Gastrocnemius medialis (tissue), 4 donors: ENCODE data around the gene POU5F1. TPM values are rescaled to one million over a fixed set of nuclear protein-coding genes. Genes with fewer than 3 reads are reported as not detected.

Experiments
- ATAC-seq, 2 donors: fragments of 150-250 bp; one replicate each; pipeline ENCODE4 v1.9.1; 2016
- DNase-seq, 2 donors: peaks; one replicate each; pipeline ENCODE4 v3.0.0-alpha.2; 2019
- H3K27ac ChIP-seq, 4 donors: fragments of 200-600 bp; sonication (generic); 1 replicate in 1 of 4; 2 replicates in 3 of 4; pipeline ENCODE4 v1.5.1; 2016 to 2018; ENCODE audit warnings: mild to moderate bottlenecking in 2 of 4, moderate library complexity in 1 of 4
- H3K27me3 ChIP-seq, 3 donors: fragments of 200-600 bp; sonication (generic) in 2 of 3; 1 replicate in 1 of 3; 2 replicates in 2 of 3; pipeline versions ENCODE4 v1.5.1 to v1.6.0; 2016 to 2019; ENCODE audit warnings: mild to moderate bottlenecking in 1 of 3, moderate library complexity in 1 of 3
- H3K36me3 ChIP-seq, 2 donors: fragments of 200-600 bp; sonication (generic) in 1 of 2; one replicate each; pipeline ENCODE4 v1.5.1; 2017 to 2018
- H3K4me1 ChIP-seq, 2 donors: fragments of 200-600 bp; sonication (generic) in 1 of 2; one replicate each; pipeline ENCODE4 v1.5.1; 2016 to 2017; ENCODE audit warnings: mild to moderate bottlenecking in 2 of 2
- H3K4me3 ChIP-seq, 4 donors: fragments of 200-600 bp; sonication (generic) in 3 of 4; 1 replicate in 1 of 4; 2 replicates in 3 of 4; pipeline ENCODE4 v1.5.1; 2016 to 2019; ENCODE audit warnings: mild to moderate bottlenecking in 2 of 4
- H3K9me3 ChIP-seq, 3 donors: fragments of 200-600 bp; sonication (generic) in 2 of 3; 1 replicate in 1 of 3; 2 replicates in 2 of 3; pipeline ENCODE4 v1.5.1; 2016 to 2019
- POLR2A ChIP-seq, 2 donors: fragments of 450-650 bp; IDR thresholded peaks; one replicate each; pipeline ENCODE4 v1.6.1; 2017; ENCODE audit warnings: antibody characterized with exemption in 2 of 2, mild to moderate bottlenecking in 2 of 2, moderate library complexity in 2 of 2
- in situ Hi-C, 4 donors: fragments of 200-750 bp; cut with MboI; loops; one replicate each; pipeline versions ENCODE4 v1.15.0 to v1.8.0; 2017; ENCODE audit warnings: low sequenced_read_pairs in 4 of 4
- intact Hi-C: fragments of 100-400 bp; cut with DNase I; formaldehyde crosslinking; loops from one replicate; pipeline ENCODE4 v1.15.1; 2023; ENCODE audit warnings: low total_unique reads
- total RNA-seq, 4 donors: library from RNA; depleted of rRNA; stranded (reverse); fragments of >200 nt; gene quantifications; one replicate each; pipeline versions ENCODE4 v1.1.0 to v1.2.3, GENCODE V29; 2016
- TF ChIP-seq, protein P1 (sequence below), 5 experiments: fragments of 450-650 bp in 3 of 5; fragments of 200-600 bp in 2 of 5; sonication (generic) in 2 of 5; IDR thresholded peaks in 4 of 5; conservative IDR thresholded peaks in 1 of 5; 1 replicate in 4 of 5; 2 replicates in 1 of 5; pipeline ENCODE4 v1.5.1; 2016 to 2019; ENCODE audit warnings: antibody characterized with exemption in 5 of 5, mild to moderate bottlenecking in 3 of 5, moderate library complexity in 3 of 5

POU5F1 gene
- total RNA-seq, 4 donors from 2014 or later, result not detected

DNA sequence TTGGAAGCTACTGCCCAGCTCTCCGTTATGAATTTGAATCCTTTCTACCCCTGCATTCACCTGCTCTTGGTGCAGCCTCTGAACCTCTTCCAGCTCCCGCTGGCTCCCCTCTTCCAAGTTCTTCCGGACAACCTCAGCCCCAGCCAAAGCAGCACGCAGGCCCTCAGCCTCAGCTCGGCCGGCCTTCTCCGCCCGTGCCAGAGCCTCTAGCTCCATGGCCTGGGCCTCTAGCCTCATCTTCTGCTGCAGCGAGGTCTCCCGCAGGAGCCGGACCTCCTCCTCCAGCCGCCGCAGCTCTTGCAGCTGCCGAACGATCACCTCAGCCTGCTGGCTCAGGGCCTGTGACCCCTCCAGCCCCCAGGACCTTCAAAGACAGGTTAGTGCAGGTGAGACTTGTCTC lies 16.0 kb downstream of the POU5F1 start:
- no peak for TF ChIP-seq POLR2A (IDR thresholded peaks at IDR 0.05)
- TF ChIP-seq, protein P1, sequence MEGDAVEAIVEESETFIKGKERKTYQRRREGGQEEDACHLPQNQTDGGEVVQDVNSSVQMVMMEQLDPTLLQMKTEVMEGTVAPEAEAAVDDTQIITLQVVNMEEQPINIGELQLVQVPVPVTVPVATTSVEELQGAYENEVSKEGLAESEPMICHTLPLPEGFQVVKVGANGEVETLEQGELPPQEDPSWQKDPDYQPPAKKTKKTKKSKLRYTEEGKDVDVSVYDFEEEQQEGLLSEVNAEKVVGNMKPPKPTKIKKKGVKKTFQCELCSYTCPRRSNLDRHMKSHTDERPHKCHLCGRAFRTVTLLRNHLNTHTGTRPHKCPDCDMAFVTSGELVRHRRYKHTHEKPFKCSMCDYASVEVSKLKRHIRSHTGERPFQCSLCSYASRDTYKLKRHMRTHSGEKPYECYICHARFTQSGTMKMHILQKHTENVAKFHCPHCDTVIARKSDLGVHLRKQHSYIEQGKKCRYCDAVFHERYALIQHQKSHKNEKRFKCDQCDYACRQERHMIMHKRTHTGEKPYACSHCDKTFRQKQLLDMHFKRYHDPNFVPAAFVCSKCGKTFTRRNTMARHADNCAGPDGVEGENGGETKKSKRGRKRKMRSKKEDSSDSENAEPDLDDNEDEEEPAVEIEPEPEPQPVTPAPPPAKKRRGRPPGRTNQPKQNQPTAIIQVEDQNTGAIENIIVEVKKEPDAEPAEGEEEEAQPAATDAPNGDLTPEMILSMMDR (IDR thresholded peaks at IDR 0.05 in 4 of 5, conservative IDR thresholded peaks at IDR 0.05 in 1 of 5), result no peak
- ATAC-seq (no peak), DNase-seq (no peak)
- in situ Hi-C loops, result no loop called here
- intact Hi-C loops, result no loop called here
- Histone ChIP-seq H3K36me3 (peaks cover 0 to 28% of the 10 kb centered on the region in 2 donors), H3K4me1 (peaks cover 19 to 26% of the 10 kb centered on the region in 2 donors), H3K27me3 (no peaks in the 10 kb centered on the region), H3K9me3 (no peaks in the 10 kb centered on the region), H3K4me3 (no peak overlapping the region), H3K27ac (no peak overlapping the region)

DNA sequence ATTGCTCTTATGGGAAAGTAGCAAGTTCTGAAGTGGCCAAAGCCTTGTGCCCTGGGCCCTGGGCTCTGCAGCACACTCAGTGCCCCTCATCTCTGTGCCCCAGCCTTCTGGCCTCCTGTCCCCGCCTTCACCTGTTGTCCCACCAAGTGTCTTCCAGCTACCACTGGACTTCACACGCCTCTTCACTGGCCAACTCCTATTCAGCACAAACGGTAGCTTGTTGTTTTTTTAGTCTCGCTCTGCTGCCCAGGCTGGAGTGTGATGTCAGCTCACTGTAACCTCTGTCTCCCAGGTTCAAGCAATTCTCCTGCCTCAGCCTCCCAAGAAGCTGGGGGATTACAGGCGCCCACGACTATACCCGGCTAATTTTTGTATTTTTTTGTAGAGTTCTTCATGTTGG lies 17.7 kb downstream of the POU5F1 start:
- no peak for ATAC-seq
- Histone ChIP-seq H3K27me3 (no peaks in the 10 kb centered on the region), H3K36me3 (peaks cover 0 to 34% of the 10 kb centered on the region in 2 donors), H3K9me3 (no peaks in the 10 kb centered on the region), H3K27ac (no peak overlapping the region), H3K4me1 (peaks cover 10 to 21% of the 10 kb centered on the region in 2 donors), H3K4me3 (no peak overlapping the region)
- no peak for TF ChIP-seq POLR2A (IDR thresholded peaks at IDR 0.05)
- TF ChIP-seq, protein P1 (IDR thresholded peaks at IDR 0.05 in 4 of 5, conservative IDR thresholded peaks at IDR 0.05 in 1 of 5), result no peak
- in situ Hi-C loops, result no loop called here
- no peak for DNase-seq
- intact Hi-C loops, result no loop called here

DNA sequence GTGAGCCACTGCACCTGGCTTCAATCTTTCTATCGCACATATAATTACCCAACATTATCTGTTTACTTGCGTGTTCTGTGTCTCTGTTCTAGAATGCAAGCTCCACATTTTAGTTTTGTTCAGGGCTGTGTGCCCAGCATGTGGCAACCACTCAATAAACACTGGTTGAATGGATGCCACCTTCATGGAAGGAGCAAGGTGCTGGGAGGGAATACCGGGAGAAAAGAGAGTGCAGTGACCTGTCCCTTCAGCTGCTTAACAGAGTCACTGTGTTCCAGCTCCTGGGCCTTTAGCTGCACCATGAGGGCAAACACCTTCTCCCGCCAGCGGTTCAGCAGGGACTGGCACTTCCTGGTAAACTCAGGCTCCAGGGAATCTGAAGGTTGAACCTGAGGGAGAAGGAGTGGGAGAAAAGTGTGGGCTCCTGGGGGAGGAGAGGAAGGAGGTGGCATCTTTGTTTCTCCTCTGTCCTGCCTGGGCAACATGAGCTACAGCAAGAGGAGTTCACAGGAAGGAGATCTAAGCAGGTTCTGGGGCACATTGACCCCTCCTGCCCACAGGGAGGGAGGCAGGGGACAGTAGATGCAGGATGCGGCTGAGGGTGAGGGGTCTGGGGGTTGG lies 20.5 kb downstream of the POU5F1 start:
- DNase-seq, result no peak
- peaks cover 0 to 38% of the 10 kb centered on the region in 2 donors for H3K36me3 ChIP-seq
- no peaks in the 10 kb centered on the region for H3K4me1 ChIP-seq
- in situ Hi-C loops (no loop called here), intact Hi-C loops (no loop called here)
- no peaks in the 10 kb centered on the region for H3K9me3 ChIP-seq
- H3K4me3 ChIP-seq, result no peak overlapping the region
- TF ChIP-seq, protein P1 (IDR thresholded peaks at IDR 0.05 in 4 of 5, conservative IDR thresholded peaks at IDR 0.05 in 1 of 5), result no peak
- no peak for TF ChIP-seq POLR2A (IDR thresholded peaks at IDR 0.05)
- ATAC-seq, result peak in 1 of 2 donors; percentile 33
- H3K27ac ChIP-seq, result no peak overlapping the region
- H3K27me3 ChIP-seq, result no peaks in the 10 kb centered on the region

DNA sequence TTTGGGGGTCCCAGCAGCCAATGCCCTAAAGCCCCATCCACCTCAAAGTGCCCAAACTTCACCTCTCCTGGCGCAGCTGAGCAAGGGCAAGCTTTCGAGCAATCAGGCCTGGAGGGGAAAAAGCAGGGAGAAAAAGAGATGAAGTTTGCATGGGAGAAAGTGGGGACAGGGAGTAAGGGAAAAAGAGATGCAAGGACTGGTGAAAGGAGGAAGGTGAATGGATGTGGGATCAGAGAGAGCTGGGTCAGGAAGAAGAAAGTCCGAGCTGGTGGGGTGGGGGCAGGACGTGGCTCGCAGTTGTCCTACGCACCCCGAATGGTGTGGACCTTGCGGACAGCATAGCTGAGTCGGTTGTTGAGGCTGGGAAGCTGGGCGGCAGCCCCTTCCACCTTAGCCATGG lies 25.1 kb downstream of the POU5F1 start:
- no peaks in the 10 kb centered on the region for H3K4me1 ChIP-seq
- TF ChIP-seq, protein P1 (IDR thresholded peaks at IDR 0.05 in 4 of 5, conservative IDR thresholded peaks at IDR 0.05 in 1 of 5), result no peak
- TF ChIP-seq POLR2A (IDR thresholded peaks at IDR 0.05), result no peak
- H3K27me3 ChIP-seq, result no peaks in the 10 kb centered on the region
- no peaks in the 10 kb centered on the region for H3K9me3 ChIP-seq
- in situ Hi-C loops, result no loop called here
- DNase-seq, result no peak
- intact Hi-C loops, result no loop called here
- H3K27ac ChIP-seq, result no peak overlapping the region
- no peak for ATAC-seq
- peaks cover 0 to 28% of the 10 kb centered on the region in 2 donors for H3K36me3 ChIP-seq
- no peak overlapping the region for H3K4me3 ChIP-seq

DNA sequence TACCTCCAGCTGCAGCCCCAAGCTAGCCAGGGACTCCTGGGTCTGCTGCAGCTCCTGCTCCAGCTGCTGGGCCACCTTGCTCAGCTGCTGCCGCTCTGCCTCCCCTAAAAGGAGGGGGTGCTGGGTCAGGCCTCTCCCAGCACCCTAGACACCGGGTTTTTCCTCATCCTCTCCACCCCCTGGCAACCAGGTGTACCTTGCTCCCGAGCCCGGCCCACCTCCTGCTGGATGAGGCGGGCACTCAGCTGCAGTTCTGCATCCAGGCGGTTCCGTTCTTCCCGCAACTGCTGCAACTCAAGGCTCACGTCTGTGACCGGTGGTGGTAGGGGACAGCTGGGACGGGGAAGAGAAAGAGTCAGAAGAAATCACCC lies 25.5 kb downstream of the POU5F1 start:
- Histone ChIP-seq H3K27me3 (no peaks in the 10 kb centered on the region), H3K27ac (no peak overlapping the region), H3K4me3 (no peak overlapping the region), H3K36me3 (peaks cover 0 to 24% of the 10 kb centered on the region in 2 donors), H3K4me1 (no peaks in the 10 kb centered on the region), H3K9me3 (no peaks in the 10 kb centered on the region)
- DNase-seq, result no peak
- no peak for ATAC-seq
- in situ Hi-C loops (no loop called here), intact Hi-C loops (no loop called here)
- no peak for TF ChIP-seq POLR2A (IDR thresholded peaks at IDR 0.05)
